ENCODE data around the gene NELFCD.
"Not testable (repeated sequence)": the region's sequence is repeated elsewhere in the genome, so short reads cannot be mapped to it uniquely, and the experiment has no call there.

Gene NELFCD

GRCh38 chr20:58975353-58975752, 5.7 kb upstream of the NELFCD start:
- no peak for DNase-seq

- no peak for DNase-seq
Observed at GRCh38 chr20:58976061-58976730, 4.9 kb upstream of the NELFCD start.

- no peak for DNase-seq
Observed at GRCh38 chr20:58978351-58979190, 2.5 kb upstream of the NELFCD start.

GRCh38 chr20:58981628-58982364, 740 bp downstream of the NELFCD start:
- no peak for DNase-seq

- DNase-seq: no peak
Observed at GRCh38 chr20:58982406-58983114, 1.5 kb downstream of the NELFCD start.

GRCh38 chr20:58983115-58983468, 2.0 kb downstream of the NELFCD start:
- not testable (repeated sequence) for DNase-seq

- DNase-seq: no peak
Observed at GRCh38 chr20:58984691-58985090, 3.6 kb downstream of the NELFCD start.

GRCh38 chr20:58985656-58986055, 4.6 kb downstream of the NELFCD start:
- no peak for DNase-seq

GRCh38 chr20:58986286-58986967, 5.4 kb downstream of the NELFCD start:
- DNase-seq: no peak

GRCh38 chr20:58986968-58987517, 6.0 kb downstream of the NELFCD start:
- no peak for DNase-seq

GRCh38 chr20:58987790-58988564, 6.9 kb downstream of the NELFCD start:
- no peak for DNase-seq

GRCh38 chr20:58988565-58988882, 7.5 kb downstream of the NELFCD start:
- no peak for DNase-seq

GRCh38 chr20:58989196-58989595, 8.1 kb downstream of the NELFCD start:
- no peak for DNase-seq

- DNase-seq: no peak
Observed at GRCh38 chr20:58990651-58991445, 9.8 kb downstream of the NELFCD start.

GRCh38 chr20:58991715-58992114, 10.7 kb downstream of the NELFCD start:
- DNase-seq: no peak

GRCh38 chr20:58992911-58993310, 11.9 kb downstream of the NELFCD start:
- no peak for DNase-seq

- no peak for DNase-seq
Observed at GRCh38 chr20:58993332-58994248, 12.5 kb downstream of the NELFCD start.

GRCh38 chr20:58994390-58995159, 13.5 kb downstream of the NELFCD start:
- DNase-seq: no peak
